Stimulated activated naive CD8-positive, alpha-beta T cell treated with anti-CD3 and anti-CD28 coated beads, Interleukin-15, Interleukin-2, amounts not matched to agents 100 U/mL and 50 U/mL, for 24 hours (primary cell): Measurements from ENCODE around the gene CBX7.

ENCODE experiments used
- ATAC-seq: fragments of 150-1000 bp; cut with Tn5 transposase; one replicate; pipeline ENCODE4 v1.10.0; 2021
- DNase-seq: peaks from one replicate; pipeline ENCODE4 v3.0.0; 2021

Gene CBX7

GRCh38 chr22:39090426-39091064, 61.9 kb downstream of the CBX7 start:
- ATAC-seq (peak; percentile 87), DNase-seq (peak; percentile 88)

DNA sequence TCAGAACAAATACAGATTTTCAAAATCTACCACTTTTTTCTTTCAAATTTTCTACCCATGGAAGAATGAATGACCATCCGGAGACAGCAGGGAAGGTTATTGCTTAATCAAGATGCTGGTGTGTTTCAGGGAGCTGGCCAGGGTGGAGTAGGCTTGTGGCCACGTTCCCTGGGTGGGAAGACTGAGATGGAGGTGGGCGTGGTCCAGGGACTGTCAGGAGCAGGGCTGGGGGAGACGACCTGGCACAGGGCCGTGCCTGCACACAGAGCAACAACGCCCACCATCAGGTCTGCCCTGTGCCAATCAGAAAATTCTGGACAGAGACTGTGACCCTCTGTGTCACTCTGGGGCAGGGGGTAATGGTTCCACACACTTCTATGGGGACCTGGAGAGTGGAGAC, 62.6 kb downstream of the CBX7 start:
- DNase-seq (no peak), ATAC-seq (no peak)

DNA sequence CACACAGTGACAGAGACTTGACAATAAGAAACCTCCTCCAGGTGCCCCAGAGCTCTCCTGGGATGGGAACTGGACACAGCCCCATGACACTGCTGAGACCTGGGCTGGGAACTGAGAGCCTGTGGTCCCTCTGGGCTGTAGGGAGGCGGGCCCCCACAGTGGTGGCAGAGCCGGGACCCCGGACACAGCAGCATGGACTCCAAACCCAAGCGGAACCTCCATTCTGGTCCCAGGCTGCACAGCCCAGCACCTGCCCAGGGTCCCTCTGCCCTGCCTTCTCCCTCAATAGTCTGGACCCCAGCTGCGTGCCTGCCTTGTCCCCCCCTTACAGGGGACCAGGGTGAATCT, 63.8 kb downstream of the CBX7 start:
- ATAC-seq, result no peak
- DNase-seq, result no peak

- DNase-seq (no peak), ATAC-seq (no peak)
Observed at GRCh38 chr22:39087881-39088684, 64.4 kb downstream of the CBX7 start.

DNA sequence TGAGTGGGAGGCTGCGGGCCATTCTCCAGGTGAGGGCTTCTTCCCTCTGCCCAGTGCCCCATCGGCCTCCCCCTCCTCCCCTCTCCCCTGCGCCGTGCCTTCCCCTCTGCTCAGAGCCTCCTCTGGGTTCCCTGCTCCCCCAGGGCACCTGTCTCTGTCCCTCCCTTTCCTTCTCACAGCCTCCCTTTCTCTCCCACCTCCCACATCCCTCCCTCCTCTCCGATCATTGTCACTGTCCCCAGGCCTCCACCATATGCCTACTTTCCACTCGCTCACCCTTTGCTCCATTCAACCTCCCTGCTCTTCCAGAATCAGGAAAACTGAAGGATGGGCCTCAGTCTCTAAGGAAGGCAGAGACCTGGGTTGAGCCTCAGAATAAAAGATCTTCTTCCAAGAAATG, 65.4 kb downstream of the CBX7 start:
- no peak for ATAC-seq
- no peak for DNase-seq

DNA sequence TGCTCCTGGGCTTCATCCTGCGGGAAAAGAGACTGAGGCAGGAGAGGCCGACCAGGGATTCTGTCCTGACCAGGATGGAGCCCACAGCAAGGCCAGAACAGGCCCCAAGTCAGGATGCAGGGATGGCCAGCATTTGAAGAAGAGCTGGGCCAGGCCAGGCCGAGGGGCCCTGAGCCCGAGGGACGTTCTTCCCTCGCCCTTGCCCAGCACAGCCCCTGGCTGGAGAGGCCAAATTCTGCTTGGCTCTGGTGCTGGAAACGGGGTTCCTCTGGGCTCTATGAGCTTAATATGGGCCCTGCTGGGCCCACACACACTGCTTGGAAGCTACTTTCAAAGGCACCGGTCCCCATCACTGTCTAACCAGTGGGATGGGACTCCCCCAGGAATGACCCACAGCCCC, 67.8 kb downstream of the CBX7 start:
- DNase-seq, result no peak
- ATAC-seq, result no peak

GRCh38 chr22:39083212-39084165, 69.0 kb downstream of the CBX7 start:
- ATAC-seq, result no peak
- no peak for DNase-seq

- DNase-seq (no peak), ATAC-seq (no peak)
Observed at GRCh38 chr22:39081598-39081997, 70.9 kb downstream of the CBX7 start.

- no peak for DNase-seq
- ATAC-seq, result no peak
Observed at GRCh38 chr22:39081016-39081415, 71.5 kb downstream of the CBX7 start.
